DMS53 treated with DMSO at 0.1 percent for 48 hours (cell line): ENCODE data around the gene ZNF536.

ENCODE experiments used
- DNase-seq: peaks from one replicate; lab custom pipeline; 2025; ENCODE audit not compliant: unreplicated experiment; lab: John Stamatoyannopoulos, UW

Gene ZNF536

DNA sequence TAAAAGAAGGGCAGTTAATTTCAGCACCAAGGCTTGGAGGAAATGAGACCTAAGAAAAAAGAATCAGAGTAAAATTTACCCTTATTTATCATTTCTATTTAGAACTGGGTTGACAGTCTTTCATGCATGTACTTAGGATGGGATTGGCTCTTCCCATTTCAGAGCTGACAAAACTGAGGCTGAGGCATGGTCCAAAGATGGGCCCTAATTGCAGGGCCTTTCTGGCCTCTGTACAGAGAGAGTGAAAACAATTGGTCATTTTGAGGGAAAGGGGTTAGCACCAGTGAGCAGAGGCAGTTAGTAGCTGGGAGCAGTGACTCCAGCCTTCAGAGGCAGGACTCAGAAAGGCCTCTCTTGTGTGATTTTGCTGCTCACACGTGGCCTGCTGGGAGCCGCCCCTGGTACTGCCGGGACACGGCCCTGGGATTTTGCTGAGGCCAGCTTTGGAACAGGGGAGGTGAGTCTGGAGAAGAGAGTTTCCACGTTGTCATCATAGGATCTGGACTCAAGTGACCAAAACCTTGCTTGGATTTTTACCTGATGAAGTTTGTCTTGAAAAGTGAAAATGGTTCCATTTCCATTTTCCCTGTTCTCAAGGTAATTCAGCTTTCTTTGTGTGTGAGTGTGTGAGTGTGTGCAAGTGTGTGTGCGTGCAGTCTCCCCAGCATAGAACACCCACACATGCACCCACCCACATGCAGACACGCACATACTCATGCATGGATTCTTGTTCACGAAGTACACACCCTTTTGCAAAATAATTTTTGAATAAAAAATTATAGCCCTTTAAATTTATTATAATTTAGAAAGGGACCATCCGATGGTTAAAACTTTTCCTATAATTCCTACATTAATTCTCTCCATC, at the start of gene ZNF536:
Gene ZNF536 (plus strand): TSS at position 425 of the 865 bp plus-strand sequence. CDS start 71,179 bp downstream, outside the sequence.
- DNase-seq, result no peak

DNA sequence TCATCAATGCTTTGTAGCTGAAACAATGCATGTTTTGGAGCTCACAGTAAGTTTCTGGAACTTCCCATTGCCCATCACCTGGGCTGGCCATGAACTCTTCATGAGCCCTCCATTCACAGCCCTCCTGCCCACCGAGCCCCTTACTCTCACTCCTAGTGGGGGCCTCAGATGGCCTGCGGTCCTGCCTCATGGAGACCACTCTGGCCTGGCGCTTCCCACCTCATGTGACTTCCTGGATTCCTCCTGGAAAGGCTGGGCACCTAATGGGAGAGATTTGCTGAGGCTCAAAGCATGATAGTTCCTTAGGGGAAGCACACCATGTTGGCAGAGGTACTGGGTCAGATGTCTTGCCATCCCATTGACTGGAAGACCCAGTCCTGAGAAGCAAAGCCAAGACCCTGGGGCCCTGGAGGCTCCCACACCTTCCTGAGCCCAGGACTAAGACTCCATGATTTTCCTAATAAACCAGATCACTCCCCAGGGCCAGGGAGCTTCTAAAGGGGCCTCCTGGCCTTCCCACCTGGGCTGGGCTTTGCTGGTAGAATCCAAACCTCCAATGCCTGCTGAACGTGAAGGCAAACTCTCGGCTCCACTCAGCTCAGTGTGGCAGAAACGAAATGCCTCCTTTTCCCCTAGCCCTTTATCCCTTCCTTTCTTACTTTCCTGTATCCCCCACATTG, 49.4 kb upstream of the ZNF536 start:
- DNase-seq, result no peak

DNA sequence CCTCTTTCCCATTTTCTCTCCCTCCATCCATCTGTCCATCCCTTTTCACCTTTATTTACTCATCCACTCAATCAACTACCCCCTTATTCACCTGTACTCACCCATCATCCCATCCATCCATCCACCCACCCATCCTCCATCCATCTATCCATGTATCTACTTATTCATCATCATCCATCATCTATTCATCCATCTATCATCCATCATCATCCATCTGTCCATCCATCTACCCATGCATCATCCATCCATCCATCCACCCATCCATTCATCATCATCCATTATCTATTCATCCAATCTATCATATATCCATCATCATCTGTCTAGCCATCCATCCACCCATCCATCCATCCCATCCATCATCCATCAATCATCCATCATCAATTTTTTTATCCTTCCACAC, 48.3 kb upstream of the ZNF536 start:
- no peak for DNase-seq

DNA sequence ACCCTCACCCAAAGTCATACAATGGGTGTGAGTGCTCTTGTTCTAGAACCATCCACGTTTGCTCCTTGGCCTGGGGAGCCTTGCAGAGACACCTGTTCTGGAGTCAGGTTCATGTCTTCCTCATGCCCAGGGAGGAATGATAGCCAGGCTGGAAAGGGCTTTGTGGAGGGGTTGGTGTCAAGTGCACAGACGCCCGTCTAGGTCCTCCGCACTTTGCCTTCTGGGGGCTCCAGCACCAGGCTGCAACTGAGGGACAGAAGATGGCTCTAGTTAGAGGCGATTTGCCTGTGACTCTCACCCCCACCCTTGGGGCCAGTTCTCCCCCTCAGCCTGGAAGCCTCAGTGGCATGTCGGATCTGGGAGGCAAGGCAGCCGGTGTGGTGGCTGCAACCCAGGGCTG, 47.2 kb upstream of the ZNF536 start:
- DNase-seq, result no peak

DNA sequence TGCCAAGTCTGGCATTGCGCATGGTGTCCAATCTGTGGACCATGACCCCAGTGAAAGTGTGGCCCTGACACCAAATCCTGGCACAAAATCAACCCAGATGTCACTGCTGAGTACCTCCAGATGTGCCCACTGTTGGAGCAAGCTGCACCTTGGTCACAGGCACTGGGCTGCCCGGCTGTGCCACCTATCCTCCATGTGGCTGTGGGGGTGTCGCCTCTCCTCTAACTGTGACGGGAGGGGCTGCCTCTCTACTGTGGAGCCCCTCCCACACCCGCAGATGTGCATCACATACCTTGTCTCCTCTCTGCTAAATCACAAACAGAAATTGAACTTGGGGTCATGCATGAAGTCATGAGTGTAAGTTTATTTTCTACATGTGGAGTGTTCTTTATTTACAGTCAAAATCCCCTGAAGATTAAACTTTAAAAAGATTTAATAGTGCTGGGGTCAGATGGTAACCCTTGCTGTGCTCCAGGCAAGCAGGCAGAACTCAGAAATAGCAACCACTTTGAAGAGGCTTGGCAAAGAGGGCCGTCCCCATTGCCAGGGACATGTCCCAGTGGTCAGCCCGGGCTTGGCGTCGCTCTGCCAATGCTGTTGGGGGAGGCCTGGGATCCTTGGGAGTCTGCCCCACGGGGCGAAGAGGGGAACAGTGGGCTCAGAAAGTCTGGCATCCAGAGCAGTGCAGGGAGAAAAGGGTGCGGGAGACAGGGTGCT, 46.4 kb upstream of the ZNF536 start:
- DNase-seq, result no peak

DNA sequence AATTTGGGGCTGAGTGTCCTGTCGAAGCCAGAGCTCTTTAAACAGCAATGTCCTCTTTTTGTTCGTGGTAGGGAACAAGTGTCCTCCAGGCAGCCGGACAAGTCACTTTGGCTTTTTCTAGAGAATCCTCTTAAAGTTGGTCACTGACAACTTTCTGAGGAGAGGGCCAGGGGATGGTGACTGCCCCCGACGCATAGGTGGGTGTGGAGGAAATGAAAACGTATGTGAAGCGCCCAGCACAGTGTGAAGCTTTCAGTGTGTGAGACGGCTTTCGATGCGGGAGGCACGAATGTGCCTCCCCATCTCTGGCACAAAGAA, 45.8 kb upstream of the ZNF536 start:
- DNase-seq, result no peak

DNA sequence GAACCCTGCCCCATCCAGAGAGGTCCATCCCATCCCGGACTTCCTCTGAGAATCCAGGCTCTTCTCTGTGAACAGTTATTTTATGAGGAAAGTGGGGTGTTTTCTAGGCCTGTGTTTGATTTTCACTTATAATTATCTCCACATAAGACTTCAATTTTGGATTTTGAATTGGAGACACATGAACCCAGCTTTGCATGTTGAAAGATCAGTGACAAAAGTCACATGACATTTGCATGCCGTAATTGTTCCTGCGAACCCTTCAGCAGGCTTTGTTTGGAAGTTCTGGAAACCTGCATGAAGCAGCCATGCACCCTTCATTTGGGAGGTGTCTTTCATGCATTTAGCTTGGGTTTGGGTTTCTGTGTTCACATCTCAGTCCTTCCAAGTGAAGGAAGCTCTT, 44.9 kb upstream of the ZNF536 start:
- no peak for DNase-seq

DNA sequence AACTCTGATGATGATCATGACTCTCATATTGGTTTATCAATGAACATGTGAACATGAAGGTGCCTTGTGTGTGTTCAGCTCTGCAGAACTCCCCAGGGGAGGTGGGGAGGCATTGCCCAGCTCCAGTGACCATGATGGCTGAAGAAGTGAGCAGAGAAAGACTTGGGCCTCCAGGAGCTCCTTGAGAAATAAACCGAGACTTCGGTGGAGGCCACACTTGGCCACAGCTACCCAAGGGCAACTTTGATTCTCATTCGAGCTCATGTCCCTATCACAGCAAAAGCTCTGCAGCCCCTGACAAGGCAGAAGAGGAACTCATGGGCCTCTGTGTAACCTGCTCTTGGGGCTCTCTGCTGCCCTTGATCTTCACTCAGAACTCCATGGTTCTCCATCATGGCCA, 44.1 kb upstream of the ZNF536 start:
- no peak for DNase-seq

DNA sequence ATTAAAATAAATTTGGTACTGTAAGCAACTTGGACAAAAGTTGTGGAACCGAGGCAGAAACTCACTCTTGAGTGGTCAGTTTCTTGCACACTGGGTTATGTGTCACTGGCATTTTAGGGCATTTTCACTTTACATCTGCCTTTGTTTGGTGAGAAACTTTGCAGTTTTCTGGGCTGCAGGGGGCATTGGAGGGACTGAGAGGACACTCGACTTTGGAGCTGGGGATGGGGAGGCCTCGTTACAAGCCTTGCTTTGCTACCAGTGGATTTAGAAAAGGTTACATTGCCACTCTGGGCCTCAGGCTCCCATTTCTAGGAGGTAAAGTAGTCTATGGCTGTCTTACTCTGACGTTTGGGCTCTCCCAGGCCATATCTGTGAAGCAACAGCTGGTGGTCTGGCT, 41.9 kb upstream of the ZNF536 start:
- DNase-seq, result no peak

DNA sequence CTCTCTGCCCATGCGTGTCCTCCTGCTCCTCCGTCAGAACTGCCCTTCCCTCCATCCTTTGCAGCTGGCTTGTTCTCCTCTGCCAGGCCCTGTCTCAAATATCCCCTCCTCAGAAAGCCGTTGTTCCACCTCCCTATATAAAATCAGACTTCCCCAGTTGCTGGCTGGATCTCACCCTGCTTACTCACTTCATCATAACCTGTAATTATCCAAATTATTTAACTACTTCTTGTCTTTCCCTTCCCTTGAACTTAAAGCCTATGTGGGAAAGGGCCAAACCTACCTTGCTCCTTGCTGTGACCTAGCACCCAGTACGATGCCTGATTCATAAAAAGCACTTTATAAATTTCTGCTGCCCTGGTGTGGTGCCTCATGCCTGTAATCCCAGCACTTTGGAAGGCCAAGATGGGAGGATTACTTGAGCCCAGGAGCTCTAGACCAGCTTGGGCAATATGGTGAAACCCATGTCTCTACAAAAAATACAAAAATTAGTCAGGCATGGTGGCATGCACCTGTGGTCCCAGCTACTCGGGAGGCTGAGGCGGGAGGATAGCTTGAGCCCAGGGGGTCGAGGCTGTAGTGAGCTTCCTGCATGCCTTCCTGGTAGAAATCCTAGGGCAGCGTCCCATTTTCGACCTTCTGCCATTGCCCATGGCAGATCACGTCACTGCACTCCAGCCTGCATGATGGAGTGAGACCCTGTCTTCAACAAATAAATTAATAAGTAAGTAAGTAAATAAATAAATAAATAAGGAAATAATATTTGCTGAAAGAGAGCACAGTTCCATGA, 39.5 kb upstream of the ZNF536 start:
- DNase-seq, result no peak

DNA sequence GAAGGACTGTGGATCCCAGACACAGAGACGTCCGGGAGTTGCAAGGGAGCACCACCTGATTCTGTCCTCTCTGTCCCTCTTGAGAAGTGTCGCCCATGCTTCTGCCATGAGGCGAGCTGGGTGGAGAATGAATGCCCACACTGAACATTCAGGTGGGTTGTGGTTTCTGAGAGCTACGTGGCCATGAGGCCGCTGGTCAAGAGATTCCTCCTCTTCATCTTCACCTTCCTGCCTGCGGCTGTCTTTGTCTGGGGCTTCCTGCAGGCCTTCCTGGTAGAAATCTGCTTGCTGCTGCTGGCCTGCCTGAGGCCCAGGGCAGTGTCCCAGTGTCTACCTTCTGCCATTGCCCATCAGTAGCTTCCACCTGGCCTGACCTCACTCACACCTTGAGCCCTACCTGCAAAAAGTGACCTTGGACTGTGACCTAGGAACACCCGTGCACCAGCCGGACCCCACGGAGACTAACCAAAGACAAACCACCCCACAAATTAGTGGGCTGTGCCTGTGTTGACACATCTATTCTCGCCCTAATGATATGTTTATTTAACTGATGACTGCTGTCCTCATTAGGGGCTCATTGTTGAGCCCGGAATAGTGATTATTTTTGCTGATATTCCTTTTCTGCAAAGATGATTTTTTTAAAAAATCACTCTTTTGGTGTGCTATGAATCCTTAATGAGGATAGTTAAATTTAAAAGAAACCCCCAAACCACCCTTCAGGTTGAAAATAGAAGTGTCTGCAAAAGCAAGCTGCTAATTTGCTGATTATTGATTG, 38.7 kb upstream of the ZNF536 start:
- no peak for DNase-seq

DNA sequence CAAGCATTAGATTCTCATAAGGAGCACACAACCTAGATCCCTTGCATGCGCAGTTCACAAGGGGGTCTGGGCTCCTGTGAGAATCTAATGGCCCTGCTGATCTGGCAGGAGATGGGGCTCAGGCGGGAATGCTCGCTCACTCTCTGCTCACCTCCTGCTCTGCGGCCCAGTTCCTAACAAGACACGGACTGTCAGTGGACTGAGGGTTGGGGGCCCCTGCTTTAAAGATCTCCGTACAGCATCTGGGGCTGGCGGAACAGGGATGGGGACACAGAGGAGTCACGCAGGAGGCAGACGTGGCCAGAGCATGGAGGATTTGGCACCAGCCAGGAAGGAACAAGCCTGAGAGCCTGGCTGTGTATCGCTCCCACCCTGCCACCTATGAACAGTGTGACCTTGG, 37.3 kb upstream of the ZNF536 start:
- DNase-seq, result no peak

DNA sequence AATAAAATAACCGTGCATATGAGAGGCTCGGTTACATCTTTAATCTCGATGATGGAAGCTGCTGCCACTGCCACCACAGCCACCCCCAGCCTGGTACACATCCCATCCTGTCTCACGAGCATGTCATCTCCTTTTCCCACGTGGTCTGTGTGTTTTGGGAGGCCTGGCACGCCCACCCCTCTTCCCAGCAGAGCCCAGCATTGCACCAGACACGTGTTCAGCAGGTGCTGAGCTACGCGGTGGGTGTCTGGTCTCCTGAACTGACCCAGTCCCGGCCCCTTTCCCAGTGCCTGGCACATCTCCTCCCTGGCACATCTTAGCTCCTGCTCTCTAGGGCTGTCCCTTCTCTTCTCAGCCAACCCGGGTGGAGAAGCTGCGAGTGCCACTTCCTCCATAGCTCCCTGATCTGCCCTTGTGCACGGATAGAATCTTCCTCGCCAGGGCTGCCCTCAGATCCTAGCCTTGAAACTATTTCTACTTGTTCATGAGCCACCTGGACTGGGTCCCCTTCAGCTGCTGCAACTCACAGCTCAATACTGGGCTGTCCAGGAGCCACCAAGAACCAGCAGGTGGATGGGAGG, 36.8 kb upstream of the ZNF536 start:
- no peak for DNase-seq

DNA sequence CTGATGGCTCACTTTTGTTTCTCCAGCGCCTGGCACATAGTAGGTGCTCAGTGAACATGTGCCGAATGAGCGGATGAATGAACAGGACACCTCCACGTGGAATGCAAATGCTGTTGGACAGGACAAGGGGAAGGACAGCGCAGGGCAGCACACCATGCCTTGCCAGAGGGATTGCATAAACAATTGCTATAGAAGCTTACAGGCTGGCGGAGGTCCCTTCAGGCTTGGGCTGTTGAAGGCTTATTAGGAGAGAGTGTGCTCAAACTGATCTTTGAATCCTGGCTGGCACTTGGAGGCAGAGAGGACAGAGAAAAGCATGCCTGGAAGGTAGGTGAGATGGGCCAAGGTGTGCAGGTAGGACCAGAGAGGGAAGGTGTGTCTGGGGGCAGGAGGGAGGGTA, 35.9 kb upstream of the ZNF536 start:
- DNase-seq, result no peak

DNA sequence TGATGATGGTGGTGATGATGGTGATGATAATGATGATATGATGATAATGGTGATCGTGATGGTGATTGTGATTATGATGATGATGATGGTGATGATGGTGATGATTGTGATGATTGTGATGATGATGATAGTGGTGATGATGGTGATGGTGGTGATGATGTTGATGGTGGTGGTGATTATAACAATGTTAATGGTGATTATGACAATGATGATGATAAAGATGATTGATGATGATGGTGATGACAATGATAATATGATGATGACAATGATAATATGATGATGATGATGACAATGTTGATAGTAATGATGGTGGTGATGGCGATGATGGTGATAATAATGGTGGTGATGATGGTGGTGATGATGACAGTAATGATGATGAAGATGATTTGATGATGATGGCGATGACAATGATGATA, 34.1 kb upstream of the ZNF536 start:
- no peak for DNase-seq

DNA sequence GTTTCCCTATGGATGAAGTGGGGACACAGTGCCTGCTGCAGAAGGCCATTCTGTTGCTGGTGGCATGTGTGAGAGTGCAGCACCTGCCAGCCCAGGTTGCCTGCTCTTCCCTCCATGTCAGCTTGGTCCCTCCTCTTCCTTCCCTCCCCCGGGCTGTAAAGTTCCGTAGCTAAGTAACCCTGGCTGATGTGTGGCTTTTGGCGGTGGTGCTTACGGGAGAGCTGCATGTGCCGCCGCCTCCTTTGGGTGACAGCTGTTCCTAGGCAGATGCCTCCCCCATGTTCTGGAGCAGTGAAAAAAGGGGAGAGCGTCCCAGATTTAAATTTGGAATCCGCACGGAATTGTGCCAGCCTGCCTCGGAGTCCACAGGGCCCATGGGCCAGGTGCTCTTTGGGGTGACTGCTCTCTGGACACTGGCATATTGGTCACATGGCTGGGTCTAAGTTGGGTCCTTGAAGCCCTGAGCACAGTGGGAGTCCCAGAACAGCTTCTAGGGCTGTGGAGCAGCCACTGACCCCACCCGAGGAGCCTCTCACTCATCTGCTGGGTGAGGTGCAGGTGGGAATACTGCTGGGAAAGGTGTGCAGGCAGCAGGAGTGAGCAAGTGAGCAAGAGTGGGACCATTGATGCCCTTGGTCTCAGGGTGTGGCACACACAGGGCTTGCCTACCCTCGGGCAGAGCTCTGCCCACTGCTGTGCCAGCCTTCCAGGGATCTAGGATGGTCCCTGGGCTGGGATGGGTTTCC, 33.1 kb upstream of the ZNF536 start:
- DNase-seq, result no peak

DNA sequence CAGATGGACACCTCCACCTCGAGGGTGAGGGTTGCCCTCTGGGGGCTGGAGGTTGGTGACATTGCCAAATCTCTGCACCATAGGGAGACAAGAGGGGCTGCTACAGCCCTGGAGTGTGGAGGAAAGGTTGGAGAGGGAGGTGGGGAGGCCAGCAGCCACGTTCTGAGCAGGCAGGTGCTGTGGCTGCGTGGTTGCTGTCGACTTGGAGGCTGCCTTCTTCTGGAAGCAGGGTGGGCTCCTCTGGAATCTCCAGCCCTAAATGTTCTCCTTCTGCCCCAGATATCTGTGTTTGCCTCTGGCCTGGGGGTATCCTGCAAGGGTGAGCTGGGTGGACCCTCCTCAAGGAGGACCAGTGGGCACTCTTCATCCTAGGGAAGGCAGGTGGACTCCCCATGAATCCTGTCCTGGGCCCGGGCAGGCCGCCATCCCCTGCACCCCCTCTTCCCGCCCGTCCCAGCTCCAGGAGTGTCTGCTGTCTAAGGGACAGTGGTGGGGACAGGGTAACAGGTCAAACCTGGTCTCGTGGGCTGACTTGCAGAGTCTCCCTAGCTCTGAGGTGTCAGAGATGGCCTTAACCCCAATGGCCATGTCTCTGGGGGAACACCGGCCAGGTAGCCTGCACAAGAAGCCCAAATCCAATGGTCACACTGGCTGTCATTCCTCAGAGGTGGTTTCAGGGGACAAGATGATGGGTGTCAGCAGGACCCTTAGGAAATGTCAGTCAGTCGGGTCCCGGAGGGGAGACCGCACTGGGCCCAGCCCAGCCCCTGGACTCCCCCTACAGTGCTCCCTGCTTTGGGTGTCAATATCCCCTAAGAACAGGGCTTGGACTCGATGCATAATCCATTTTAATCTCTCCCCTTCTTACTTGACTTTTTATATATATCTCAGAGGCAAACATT, 32.3 kb upstream of the ZNF536 start:
- no peak for DNase-seq

DNA sequence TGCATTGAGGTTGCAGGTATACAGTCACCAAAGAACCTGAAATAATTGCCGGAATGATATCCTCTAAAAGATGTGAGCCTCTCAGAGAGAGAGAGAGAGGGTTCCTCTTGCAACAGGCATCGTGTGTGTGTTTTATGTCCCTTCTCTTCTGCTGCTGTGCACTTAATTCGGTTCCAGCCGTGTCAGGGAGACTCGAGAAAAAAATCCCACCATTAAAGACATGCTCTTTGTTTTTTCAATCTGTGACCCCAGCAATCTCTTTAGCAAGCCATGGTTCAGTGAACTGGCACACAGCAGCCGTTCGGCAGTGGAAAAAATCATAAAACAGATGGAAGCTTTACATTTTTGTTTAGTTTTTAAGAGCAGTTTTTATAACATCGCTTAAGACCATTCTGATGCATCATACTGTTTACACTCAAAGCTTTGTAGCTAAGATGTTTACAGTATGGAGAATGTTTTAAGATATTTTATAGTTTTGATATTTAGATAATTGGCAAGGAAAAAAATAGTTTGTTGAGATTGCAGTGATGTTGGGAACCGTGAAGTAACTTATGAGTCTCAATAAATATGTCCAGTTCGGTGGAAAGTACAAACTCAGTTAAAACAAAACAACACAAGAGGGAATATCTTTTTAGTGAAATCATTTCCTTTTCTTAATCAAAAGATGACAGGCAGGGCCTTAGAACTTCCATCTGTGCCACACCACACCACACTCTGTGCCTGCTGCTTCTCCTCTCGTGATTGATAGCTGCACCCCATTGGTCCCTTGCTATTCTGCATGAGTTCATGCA, 31.2 kb upstream of the ZNF536 start:
- no peak for DNase-seq
